Calu3 (cell line): ENCODE results near the gene PIK3AP1. TPM values are rescaled to one million over a fixed set of nuclear protein-coding genes. Genes with fewer than 3 reads are reported as not detected.

Experiments used
- BruUV-seq: library from RNA; stranded (reverse); fragments of 400-500 nt; replicated peaks from 2 replicates; lab custom pipeline; 2021; lab: Mats Ljungman, UMichigan
- CTCF ChIA-PET: fragments of 300-600 bp; sonication (Branson Sonifier 250); formaldehyde crosslinking; loops from one replicate; lab custom pipeline; 2022; ENCODE audit warnings: antibody characterized with exemption; lab: Charles Lee
- DNase-seq: peaks from one replicate; pipeline ENCODE4 v3.0.0; 2022
- H3K27ac Mint-ChIP-seq: one replicate; pipeline ENCODE4 v1.8.0; 2022; ENCODE audit warnings: mixed read lengths; ENCODE audit not compliant: unreplicated experiment
- H3K27me3 Mint-ChIP-seq: one replicate; pipeline ENCODE4 v1.8.0; 2022; ENCODE audit warnings: mixed read lengths; ENCODE audit not compliant: unreplicated experiment
- H3K36me3 Mint-ChIP-seq: one replicate; pipeline ENCODE4 v1.8.0; 2022; ENCODE audit warnings: mild to moderate bottlenecking, moderate library complexity, mixed read lengths; ENCODE audit not compliant: insufficient read depth, unreplicated experiment
- H3K4me1 Mint-ChIP-seq: one replicate; pipeline ENCODE4 v1.8.0; 2022; ENCODE audit warnings: mild to moderate bottlenecking, low read depth, mixed read lengths; ENCODE audit not compliant: unreplicated experiment
- H3K4me3 Mint-ChIP-seq: one replicate; pipeline ENCODE4 v1.8.0; 2022; ENCODE audit warnings: mild to moderate bottlenecking, low read depth, moderate library complexity, mixed read lengths; ENCODE audit not compliant: unreplicated experiment
- H3K9me3 Mint-ChIP-seq: one replicate; pipeline ENCODE4 v1.8.0; 2022; ENCODE audit warnings: low read depth, mixed read lengths; ENCODE audit not compliant: unreplicated experiment
- CTCF ChIP-seq: fragments of 200-600 bp; IDR thresholded peaks from one replicate; pipeline ENCODE4 v1.8.0; 2022; ENCODE audit warnings: antibody characterized with exemption; ENCODE audit not compliant: unreplicated experiment
- intact Hi-C: fragments of 100-400 bp; cut with micrococcal nuclease; formaldehyde crosslinking; loops from one replicate; pipeline ENCODE4 v1.10.0; 2022; ENCODE audit not compliant: unreplicated experiment
- total RNA-seq: library from RNA; stranded (reverse); gene quantifications from 2 replicates; pipeline ENCODE4 v1.2.3, GENCODE V29; 2022

Gene PIK3AP1
- total RNA-seq, 1 experiment from 2014 or later = 117 TPM

DNA sequence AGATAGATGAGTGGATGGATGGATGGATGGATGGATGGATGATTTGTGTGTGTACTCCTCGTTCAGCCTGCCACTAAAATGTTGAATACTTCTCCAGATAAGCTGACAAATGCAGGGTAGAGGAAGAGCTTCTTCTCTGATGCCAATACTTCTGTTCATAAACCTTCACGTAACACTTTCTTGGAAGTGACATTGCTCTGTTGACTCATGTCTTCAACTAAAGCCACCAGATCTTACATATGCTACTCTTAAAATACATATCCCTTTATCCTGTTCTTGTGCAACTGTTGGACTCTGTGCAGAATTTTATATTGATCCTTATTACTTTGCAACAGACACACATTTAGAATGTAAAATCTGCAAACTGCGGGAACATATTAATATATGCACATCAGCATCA lies 26.9 kb downstream of the PIK3AP1 start:
- no peaks in the 10 kb centered on the region for H3K36me3 Mint-ChIP-seq
- peaks cover 2% of the 10 kb centered on the region for H3K9me3 Mint-ChIP-seq
- no TSS peak for BruUV-seq
- peaks cover 15% of the 10 kb centered on the region for H3K4me1 Mint-ChIP-seq
- no peak for TF ChIP-seq CTCF
- intact Hi-C loops = no loop called here
- CTCF ChIA-PET = no interaction called here
- H3K27ac Mint-ChIP-seq = no peak overlapping the region
- no peak overlapping the region for H3K4me3 Mint-ChIP-seq
- DNase-seq = no peak
- H3K27me3 Mint-ChIP-seq = no peaks in the 10 kb centered on the region

GRCh38 chr10:96692427-96692826 lies 27.9 kb downstream of the PIK3AP1 start:
- Mint-ChIP-seq H3K27ac (no peak overlapping the region), H3K27me3 (no peaks in the 10 kb centered on the region), H3K4me3 (no peak overlapping the region), H3K4me1 (peaks cover 19% of the 10 kb centered on the region), H3K36me3 (no peaks in the 10 kb centered on the region), H3K9me3 (peaks cover 2% of the 10 kb centered on the region)
- no peak for TF ChIP-seq CTCF
- no peak for DNase-seq
- CTCF ChIA-PET = no interaction called here
- intact Hi-C loops = no loop called here
- BruUV-seq = no TSS peak

DNA sequence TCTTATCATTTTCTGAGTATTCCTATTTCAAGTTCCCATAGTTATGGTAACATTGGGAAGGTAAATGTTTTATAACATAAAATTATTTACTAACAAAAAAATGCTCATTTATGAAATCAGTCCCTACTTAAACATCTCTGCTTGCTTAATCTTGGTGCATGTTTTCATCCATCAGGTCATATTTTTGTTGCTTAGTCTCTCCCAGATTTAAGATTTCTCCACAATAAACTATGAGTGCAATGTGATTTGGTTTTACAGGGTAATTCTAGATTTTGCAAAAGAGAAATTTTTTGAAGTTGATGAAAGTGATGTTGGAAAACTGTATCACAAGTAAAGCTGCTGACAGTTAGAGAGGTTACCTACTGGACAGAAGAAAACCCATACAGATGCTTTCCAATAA lies 28.6 kb downstream of the PIK3AP1 start:
- Mint-ChIP-seq H3K9me3 (peaks cover 2% of the 10 kb centered on the region), H3K27me3 (no peaks in the 10 kb centered on the region), H3K4me1 (peaks cover 24% of the 10 kb centered on the region), H3K4me3 (no peak overlapping the region), H3K27ac (no peak overlapping the region), H3K36me3 (no peaks in the 10 kb centered on the region)
- BruUV-seq = no TSS peak
- CTCF ChIA-PET = no interaction called here
- intact Hi-C loops = no loop called here
- no peak for DNase-seq
- no peak for TF ChIP-seq CTCF

- CTCF ChIA-PET = no interaction called here
- H3K9me3 Mint-ChIP-seq = peaks cover 2% of the 10 kb centered on the region
These were observed 29.3 kb downstream of the PIK3AP1 start for GRCh38 chr10:96690755-96691730.

More at GRCh38 chr10:96690755-96691730, 29.3 kb downstream of the PIK3AP1 start:
- H3K4me1 Mint-ChIP-seq = peaks cover 24% of the 10 kb centered on the region
- DNase-seq = no peak
- intact Hi-C loops = no loop called here
- H3K4me3 Mint-ChIP-seq = no peak overlapping the region
- no TSS peak for BruUV-seq
- no peak for TF ChIP-seq CTCF
- H3K27me3 Mint-ChIP-seq = no peaks in the 10 kb centered on the region
- H3K27ac Mint-ChIP-seq = no peak overlapping the region
- no peaks in the 10 kb centered on the region for H3K36me3 Mint-ChIP-seq
